OCI-M1 (cell line): ENCODE data around the gene CPEB4.
A peak's percentile ranks its signal among the peaks of the same experiment; 100 is the strongest.

Source experiments
- DNase-seq: peaks from one replicate; lab custom pipeline; 2025; lab: John Stamatoyannopoulos, UW

Gene CPEB4

DNA sequence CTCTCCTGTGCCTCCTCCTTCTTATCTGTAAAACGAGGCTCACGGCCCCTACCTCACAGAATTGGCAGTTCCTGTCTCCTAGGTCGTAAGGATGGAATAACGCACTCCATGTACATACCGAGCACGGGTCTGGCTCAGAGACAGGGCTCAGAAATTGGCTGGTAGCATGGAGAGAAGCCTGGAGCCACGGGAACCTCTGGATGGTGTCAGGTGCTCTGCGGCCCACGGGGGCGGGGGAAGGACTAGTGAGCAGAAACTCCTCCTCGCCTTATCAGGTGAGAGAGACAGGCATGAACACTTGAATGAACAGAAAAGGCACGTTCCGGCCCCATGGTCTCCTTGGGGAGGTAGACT is 85.4 kb downstream of the CPEB4 start:
- peak; percentile 46 for DNase-seq

- peak; percentile 68 for DNase-seq
These were observed 86.6 kb downstream of the CPEB4 start for GRCh38 chr5:173974688-173975239.

DNA sequence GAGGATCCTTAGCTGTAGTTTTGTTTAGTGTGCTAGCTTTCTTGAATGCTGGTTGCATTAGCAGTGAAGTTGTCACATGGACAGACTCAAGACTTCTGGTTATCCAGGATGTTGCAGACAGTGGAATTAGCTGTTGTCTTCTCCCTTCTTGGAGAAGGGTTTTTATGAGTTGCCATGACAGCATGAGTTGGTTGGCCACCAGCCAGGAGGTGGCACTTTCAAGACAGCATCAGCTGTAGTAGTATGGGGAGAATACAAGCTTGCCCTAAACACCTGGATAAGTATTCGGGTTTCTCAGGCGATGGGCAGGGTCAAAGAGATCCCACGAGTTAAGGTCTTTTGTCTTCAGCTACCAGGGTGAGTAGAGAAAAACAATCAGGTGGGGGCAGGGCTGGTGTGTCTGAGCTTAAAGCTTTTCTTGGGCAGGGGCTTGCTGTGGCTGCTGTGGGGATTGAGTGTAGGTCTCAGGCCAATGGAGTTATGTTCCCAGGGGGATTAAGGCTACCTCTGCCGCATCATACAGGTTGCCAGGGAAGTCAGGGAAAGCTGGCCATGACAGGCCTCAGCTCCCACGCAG is 93.1 kb downstream of the CPEB4 start:
- no peak for DNase-seq

- DNase-seq = peak; percentile 34
These were observed 96.1 kb downstream of the CPEB4 start for GRCh38 chr5:173984218-173984617.

DNA sequence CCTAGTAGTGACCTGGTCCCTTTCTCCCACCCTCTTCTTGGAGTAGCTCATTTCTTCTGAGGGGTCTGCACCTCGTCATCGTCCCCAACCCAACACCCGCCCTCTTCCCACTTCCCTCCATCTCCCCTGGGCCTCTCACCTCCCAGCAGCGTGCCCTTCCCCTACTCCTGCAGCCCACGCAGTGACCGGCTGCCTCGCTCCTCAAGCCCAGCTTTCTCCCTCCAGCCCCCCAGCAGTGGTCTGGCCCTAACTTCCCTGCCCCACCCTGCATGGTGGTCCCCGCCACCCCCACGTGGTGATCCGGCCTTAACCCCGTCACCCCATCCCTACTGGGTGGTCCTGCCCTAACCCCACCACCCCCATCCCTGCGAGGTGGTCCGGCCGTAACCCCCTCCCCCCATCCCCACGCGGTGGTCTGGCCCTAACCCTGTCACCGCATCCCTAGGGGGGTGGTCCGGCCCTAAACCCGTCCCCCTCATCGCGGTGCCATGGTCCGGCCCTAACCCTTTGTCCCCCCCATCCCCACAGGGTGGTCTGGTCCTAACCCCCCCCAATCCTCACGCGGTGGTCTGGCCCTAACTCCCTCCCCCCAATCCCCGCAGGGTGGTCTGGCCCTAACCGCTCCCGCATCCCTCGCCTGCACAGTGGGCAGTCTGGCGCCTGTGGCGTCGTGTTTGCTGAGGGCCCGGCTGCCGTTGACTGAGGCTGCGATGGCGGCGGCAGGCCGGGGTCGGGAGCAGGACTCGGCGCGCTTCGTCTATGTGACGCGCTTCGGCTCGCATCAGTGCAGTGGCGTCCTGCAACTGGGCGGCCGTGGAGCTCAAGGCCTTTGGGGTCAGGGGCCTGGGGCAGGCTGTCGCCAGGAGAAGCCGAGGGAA is 100.6 kb downstream of the CPEB4 start, which contains the start of gene C5orf47:
C5orf47 (plus strand) TSS at position 617 of the 878 bp plus-strand sequence; CDS start at position 711, 94 bp downstream.
- no peak for DNase-seq

- no peak for DNase-seq
These were observed 101.4 kb downstream of the CPEB4 start for GRCh38 chr5:173989432-173990082.

DNA sequence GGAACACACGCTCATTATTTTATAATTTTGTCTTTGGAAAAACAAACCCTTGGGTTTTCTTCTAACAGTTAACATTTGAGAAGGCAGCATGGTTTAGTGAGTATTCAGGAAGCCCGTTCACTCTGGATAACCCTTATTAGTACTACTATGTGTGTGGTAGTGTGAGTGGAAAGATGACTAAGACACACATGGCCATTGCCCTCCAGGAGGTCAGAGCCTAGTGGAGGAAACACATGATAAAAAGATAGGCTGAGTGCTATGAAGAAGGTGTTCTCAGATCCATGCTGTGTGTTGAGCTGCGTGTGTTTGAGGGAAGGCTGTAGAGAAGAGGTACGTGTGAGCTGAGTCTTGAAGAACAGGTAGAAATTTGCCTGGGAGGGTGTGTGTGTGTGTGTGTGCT is 109.2 kb downstream of the CPEB4 start:
- no peak for DNase-seq

DNA sequence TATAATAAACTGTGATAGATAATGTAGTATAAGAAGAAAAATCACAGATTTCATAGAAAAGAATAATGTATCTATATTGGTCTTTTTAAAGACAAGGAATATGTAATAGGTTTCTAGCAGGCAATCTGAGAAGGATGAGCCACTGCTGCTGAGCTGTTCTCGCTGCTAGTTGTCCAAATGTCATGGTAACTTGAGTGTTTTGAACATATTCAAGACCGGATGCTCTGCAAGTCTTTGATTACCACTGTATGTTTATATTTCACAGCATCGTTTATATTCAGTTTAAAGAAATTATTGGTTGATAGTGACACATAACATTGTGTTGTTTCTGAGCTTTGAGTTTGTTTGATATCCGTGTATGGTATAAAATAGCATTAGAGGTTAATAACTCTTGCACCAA is 110.4 kb downstream of the CPEB4 start:
- no peak for DNase-seq

DNA sequence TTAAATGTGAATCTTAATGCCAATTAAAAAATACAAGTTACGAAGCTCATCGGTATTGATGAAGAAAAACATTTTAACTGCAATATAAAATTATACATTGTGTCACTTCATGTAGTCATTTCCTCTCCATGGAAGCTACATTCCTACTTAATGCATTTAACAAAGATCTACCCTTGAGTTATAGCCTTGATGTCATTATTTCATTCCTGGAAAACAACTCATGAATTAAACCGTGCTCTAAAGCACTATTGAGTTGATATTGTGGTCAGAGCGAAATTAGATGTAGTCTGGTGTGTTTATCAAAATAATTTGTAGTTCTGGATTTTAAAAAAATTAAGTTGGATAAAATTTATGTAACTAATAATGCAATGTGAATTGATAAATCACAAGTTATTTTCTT is 111.9 kb downstream of the CPEB4 start:
- no peak for DNase-seq

DNA sequence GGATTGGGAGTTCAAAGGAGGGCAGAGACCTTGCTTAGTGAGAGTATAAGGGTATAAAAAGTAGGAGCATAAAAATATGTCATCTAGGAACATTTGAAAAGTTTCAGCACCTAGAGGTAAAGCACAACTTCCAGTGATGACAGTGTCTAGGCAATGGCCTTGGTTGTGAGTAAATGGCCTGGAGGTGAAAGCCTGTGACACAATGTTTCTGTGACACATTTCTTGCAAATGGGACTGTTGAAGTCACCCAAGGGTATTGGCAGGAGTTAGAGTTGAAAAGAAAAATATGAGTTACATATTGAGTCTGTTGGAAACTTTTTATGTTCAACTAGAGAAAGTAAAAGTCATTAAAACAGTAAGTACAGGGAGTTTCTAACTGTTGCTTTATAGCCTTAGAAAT is 115.6 kb downstream of the CPEB4 start:
- DNase-seq = no peak

DNA sequence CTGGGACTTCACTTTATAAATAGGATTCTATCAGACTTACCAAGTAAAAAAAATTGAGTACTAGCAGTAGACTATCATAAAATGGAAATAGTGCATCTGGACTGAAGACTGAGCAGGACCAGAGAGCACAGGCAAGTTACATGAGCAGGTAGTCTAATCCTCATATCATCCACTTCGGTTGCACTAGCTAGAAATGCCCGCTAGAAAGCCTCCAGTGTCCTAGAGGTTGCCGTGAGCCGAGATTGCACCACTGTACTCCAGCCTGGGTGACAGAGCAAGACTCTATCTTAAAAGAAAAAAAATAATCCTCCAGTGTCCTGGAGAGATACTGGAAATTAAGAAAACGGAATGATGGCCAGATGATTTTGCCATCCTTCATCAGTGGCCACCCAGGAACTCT is 120.8 kb downstream of the CPEB4 start:
- no peak for DNase-seq

DNA sequence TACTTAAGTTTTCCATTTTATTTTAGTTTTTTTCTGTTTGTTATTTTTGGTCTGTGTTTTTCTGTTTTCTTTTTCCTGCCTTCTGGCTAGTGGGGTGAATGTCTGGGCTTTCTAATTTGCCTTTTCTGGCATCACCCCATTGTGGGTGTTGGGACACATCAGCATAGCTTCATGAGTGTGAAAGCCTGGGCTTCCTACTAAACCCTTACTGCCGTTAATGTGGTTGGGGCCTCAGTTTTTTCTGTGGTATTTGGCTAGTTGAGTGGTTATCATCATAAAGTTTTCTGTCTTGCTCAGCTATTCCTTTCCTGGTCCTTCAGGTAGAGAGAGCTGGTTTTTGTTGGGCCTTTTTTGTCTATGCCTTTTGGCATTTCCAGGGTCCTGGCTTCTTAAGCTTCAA is 122.2 kb downstream of the CPEB4 start:
- DNase-seq = no peak

GRCh38 chr5:174011441-174011840 is 123.3 kb downstream of the CPEB4 start:
- no peak for DNase-seq
